ENCODE data around the gene NT5C2. TPM values are rescaled to one million over a fixed set of nuclear protein-coding genes. Genes with fewer than 3 reads are reported as not detected.
A peak's percentile ranks its signal among the peaks of the same experiment; 100 is the strongest.

Gene NT5C2
- total and polyA plus RNA-seq, 4 donors: 89.2 to 118 (median 94.1) TPM

DNA sequence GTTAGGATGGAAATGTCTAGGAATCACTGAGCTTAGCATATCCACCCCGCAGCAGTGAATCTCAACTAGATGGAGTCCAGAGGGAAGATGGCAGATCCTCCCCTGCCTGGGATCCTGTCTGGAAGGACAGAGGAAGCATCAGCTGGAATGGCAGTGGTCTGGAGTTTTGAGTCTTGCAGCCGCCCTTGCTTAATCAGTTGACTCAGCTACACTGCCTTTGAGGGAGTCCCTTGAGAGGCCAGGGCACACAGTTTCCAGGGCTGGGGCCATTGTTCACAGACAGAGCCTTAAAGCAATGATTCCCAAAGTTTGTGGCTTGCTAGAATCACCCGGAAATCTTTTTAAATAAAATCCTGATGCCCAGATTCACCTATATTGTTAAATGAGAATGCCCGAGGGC, 128.1 kb downstream of the NT5C2 start:
- 94% methylated on average over 2 of the region's 4 CpGs for WGBS (ENCODE audit: insufficient coverage)
- peaks cover 10% of the 10 kb centered on the region for H3K4me1 ChIP-seq (ENCODE audit: control insufficient read depth, insufficient read depth, low read length)
- H3K36me3 ChIP-seq (ENCODE audit: control insufficient read depth, insufficient read depth, low read length): peaks cover 19% of the 10 kb centered on the region
- H3K4me3 ChIP-seq (ENCODE audit: low read depth, low read length): no peak overlapping the region
- H3K9me3 ChIP-seq (ENCODE audit: control insufficient read depth, insufficient read depth, low read length): no peaks in the 10 kb centered on the region
- H3K27me3 ChIP-seq (ENCODE audit: control insufficient read depth, insufficient read depth, low read length): no peaks in the 10 kb centered on the region
- H3K27ac ChIP-seq (ENCODE audit: low read depth, low read length): no peak overlapping the region
- no peak for DNase-seq (ENCODE audit: low read depth in 4 of 6, low spot score in 6 of 6)

DNA sequence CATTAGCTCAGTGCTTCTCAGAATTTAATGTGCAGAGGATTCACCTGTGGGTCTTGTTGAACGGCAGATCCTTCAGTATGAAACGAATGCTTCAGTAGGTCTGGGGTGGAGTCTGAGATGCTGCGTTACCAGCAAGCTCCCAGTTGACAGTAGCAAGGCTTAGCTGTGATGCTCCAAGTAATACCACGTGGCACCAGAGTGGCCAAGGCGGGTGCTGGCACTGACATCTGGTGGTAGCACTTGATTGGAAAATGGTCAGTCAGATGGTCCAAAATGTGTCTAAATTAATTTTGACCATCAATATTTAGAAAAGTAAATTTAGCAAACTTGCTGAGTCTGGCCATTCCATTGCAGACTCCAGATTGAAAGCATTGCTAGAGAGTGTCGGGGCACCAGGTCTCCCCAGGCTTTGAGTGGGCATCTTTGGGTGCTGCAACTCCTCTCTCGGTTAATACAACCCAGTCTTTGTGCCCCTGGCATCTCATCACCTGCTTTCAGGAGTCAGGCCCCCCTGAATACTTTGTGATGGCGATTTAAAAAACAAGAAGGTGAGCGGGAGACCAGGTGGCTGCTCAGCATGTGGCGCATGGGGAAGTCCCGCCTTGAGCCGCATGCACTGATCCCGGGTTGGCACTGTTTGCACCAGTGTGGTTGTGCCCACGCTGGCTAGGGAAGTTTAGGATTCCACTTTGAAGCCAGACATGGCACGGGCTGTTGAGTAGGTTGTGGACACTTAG, 130.1 kb downstream of the NT5C2 start:
- Histone ChIP-seq H3K4me3 (ENCODE audit: low read depth, low read length) (no peak overlapping the region), H3K9me3 (ENCODE audit: control insufficient read depth, insufficient read depth, low read length) (no peaks in the 10 kb centered on the region), H3K4me1 (ENCODE audit: control insufficient read depth, insufficient read depth, low read length) (peaks cover 5% of the 10 kb centered on the region), H3K27me3 (ENCODE audit: control insufficient read depth, insufficient read depth, low read length) (no peaks in the 10 kb centered on the region), H3K27ac (ENCODE audit: low read depth, low read length) (no peak overlapping the region), H3K36me3 (ENCODE audit: control insufficient read depth, insufficient read depth, low read length) (peaks cover 12% of the 10 kb centered on the region)
- DNase-seq (ENCODE audit: low read depth in 4 of 6, low spot score in 6 of 6): peak in 2 of 6 donors; percentile 17 to 37
- WGBS (ENCODE audit: insufficient coverage): 76% methylated on average over 12 of the region's 15 CpGs

DNA sequence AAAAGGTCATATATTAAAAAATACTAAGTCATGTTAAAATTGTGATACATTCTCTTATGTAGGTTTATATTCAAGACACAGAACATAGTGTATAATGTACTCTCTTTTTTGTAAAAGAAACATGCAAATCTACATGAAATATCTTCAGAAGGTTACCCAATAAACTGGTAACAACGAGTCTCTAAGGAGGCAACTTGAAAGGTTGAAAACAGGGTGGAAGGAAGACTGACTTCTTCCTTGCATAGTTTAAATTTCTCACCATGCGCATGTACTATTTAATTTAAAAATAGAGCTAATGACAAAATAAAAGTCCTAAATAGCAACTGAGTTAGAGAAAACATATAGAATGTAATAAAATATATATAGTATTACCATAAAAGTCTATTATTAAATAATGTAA, 132.5 kb downstream of the NT5C2 start:
- Histone ChIP-seq H3K36me3 (ENCODE audit: control insufficient read depth, insufficient read depth, low read length) (peaks cover 4% of the 10 kb centered on the region), H3K9me3 (ENCODE audit: control insufficient read depth, insufficient read depth, low read length) (no peaks in the 10 kb centered on the region), H3K4me1 (ENCODE audit: control insufficient read depth, insufficient read depth, low read length) (peaks cover 5% of the 10 kb centered on the region), H3K4me3 (ENCODE audit: low read depth, low read length) (no peak overlapping the region), H3K27me3 (ENCODE audit: control insufficient read depth, insufficient read depth, low read length) (no peaks in the 10 kb centered on the region), H3K27ac (ENCODE audit: low read depth, low read length) (no peak overlapping the region)
- no CpG with 5 or more reads among the region's 2 CpGs for WGBS (ENCODE audit: insufficient coverage)
- no peak for DNase-seq (ENCODE audit: low read depth in 4 of 6, low spot score in 6 of 6)

DNA sequence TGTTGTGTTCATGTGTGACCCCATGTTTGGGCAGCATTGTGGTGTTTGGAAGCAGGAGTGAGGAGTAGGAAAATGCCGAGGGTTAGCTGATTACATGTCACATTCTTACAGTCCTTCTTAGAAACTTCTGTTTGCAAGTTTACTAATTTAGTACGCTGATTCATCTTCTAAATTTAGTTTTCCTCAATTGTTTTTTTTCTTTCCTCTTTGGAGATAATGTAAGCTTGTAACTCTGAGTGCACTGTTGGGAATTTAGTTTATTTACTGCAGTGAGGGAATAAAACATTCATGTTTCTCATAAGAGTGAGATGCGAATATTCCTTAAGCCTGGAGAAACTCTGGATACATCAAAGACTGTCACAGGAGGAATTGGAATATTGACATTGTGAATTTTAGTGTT, 135.0 kb downstream of the NT5C2 start:
- Histone ChIP-seq H3K36me3 (ENCODE audit: control insufficient read depth, insufficient read depth, low read length) (peaks cover 2% of the 10 kb centered on the region), H3K4me3 (ENCODE audit: low read depth, low read length) (no peak overlapping the region), H3K4me1 (ENCODE audit: control insufficient read depth, insufficient read depth, low read length) (peaks cover 22% of the 10 kb centered on the region), H3K27me3 (ENCODE audit: control insufficient read depth, insufficient read depth, low read length) (no peaks in the 10 kb centered on the region), H3K9me3 (ENCODE audit: control insufficient read depth, insufficient read depth, low read length) (no peaks in the 10 kb centered on the region), H3K27ac (ENCODE audit: low read depth, low read length) (no peak overlapping the region)
- DNase-seq (ENCODE audit: low read depth in 4 of 6, low spot score in 6 of 6): no peak
- WGBS (ENCODE audit: insufficient coverage): 83% methylated on average over 1 of the region's 3 CpGs

DNA sequence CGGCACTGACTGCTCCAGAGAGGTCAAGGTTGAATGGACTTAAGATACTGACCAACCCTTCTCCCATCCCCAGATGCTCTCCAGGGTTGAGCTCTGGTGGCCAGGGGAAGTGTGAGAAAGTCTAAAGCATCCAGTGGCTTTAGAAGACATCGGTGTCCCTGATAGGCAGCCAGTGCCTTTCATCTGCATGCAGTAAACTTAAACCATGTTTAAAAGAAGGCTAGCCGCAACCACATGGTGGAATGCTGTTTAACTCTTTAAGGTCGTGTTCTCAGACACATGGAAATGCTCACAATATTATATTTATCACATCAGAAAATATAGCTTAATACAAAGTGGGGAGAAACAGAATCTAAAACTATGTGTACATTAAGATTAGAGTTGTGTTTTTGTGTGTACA, 138.0 kb downstream of the NT5C2 start:
- no peak overlapping the region for H3K27ac ChIP-seq (ENCODE audit: low read depth, low read length)
- WGBS (ENCODE audit: insufficient coverage): 80% methylated on average over 1 of the region's 4 CpGs
- H3K36me3 ChIP-seq (ENCODE audit: control insufficient read depth, insufficient read depth, low read length): peaks cover 2% of the 10 kb centered on the region

DNA sequence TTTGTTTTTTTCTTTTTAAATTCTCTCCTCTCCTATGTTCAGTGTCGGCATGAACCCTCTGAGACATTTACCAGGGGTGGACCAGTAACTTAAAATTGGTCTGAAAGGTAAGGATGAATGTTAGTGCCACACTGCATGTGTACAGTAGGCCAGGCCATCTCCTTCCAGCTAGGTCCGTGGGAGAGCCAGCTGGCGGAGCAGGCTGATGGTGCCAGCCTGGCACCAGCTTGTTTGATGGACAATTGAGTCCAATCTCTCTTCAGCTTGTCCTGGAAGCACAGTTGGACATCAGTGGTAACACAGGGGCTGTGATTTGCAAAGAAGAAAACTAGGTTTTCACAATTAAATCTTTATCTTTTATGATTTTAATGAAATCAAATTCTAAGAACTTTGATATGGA, 138.5 kb downstream of the NT5C2 start:
- peak in 2 of 6 donors; percentile 10 to 16 for DNase-seq (ENCODE audit: low read depth in 4 of 6, low spot score in 6 of 6)
- Histone ChIP-seq H3K27ac (ENCODE audit: low read depth, low read length) (peak overlapping the region; percentile 53), H3K4me1 (ENCODE audit: control insufficient read depth, insufficient read depth, low read length) (peaks cover 17% of the 10 kb centered on the region), H3K9me3 (ENCODE audit: control insufficient read depth, insufficient read depth, low read length) (no peaks in the 10 kb centered on the region), H3K36me3 (ENCODE audit: control insufficient read depth, insufficient read depth, low read length) (peaks cover 2% of the 10 kb centered on the region), H3K4me3 (ENCODE audit: low read depth, low read length) (no peak overlapping the region), H3K27me3 (ENCODE audit: control insufficient read depth, insufficient read depth, low read length) (no peaks in the 10 kb centered on the region)
- 44% methylated on average over 2 of the region's 3 CpGs for WGBS (ENCODE audit: insufficient coverage)

More for the DNA sequence above, 138.0 kb downstream of the NT5C2 start:
- H3K27me3 ChIP-seq (ENCODE audit: control insufficient read depth, insufficient read depth, low read length): no peaks in the 10 kb centered on the region
- no peak for DNase-seq (ENCODE audit: low read depth in 4 of 6, low spot score in 6 of 6)
- H3K4me1 ChIP-seq (ENCODE audit: control insufficient read depth, insufficient read depth, low read length): peaks cover 17% of the 10 kb centered on the region
- no peaks in the 10 kb centered on the region for H3K9me3 ChIP-seq (ENCODE audit: control insufficient read depth, insufficient read depth, low read length)
- H3K4me3 ChIP-seq (ENCODE audit: low read depth, low read length): no peak overlapping the region

DNA sequence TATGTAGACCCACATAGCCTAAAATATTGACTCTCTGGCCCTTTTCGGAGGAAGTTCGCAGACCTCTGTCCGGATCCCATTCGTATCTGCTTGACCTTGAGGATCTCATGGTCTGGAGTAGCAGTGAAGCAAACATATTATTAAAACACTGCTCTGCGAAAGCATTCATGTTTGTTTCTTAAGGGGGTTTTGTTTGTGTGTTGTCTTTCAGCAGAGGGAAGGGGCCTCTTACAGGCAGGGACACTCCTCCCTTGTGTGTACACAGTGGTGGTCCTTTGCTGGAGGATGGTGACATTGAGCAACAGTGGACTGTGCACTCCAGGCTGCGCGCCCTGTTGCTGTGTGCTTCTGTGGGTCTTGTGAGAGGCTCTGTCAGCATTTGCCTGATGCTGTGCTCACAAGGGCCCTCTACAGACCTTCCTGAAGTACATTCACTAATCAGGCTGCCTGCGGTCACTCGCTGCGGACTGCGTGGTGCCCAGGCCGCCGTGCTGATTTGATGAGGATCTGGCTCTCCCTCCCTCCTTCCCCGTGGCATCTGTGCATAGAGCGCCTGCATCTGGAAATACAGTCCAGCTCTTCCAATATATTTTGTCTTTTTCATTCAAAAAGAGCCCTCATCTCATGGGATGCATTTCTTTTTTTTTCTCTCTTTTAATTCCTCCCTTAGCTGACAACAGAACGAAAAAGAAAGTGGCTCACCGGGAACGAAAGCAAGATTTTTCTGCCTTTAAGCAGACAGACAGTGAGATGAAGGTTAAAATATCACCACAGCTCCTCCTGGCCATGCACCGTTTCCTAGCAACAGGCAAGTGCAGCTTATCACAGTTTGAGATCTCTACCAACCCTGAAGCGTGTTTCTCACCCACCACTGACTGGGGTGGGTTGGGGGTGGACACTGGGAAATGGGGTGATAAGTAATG, 139.2 kb downstream of the NT5C2 start:
- no peaks in the 10 kb centered on the region for H3K9me3 ChIP-seq (ENCODE audit: control insufficient read depth, insufficient read depth, low read length)
- H3K27me3 ChIP-seq (ENCODE audit: control insufficient read depth, insufficient read depth, low read length): no peaks in the 10 kb centered on the region
- peak overlapping the region; percentile 24 for H3K4me3 ChIP-seq (ENCODE audit: low read depth, low read length)
- H3K27ac ChIP-seq (ENCODE audit: low read depth, low read length): peak overlapping the region; percentile 53
- DNase-seq (ENCODE audit: low read depth in 4 of 6, low spot score in 6 of 6): peak in 5 of 6 donors; percentile 43 to 88 (median 51)
- peaks cover 17% of the 10 kb centered on the region for H3K4me1 ChIP-seq (ENCODE audit: control insufficient read depth, insufficient read depth, low read length)
- peaks cover 2% of the 10 kb centered on the region for H3K36me3 ChIP-seq (ENCODE audit: control insufficient read depth, insufficient read depth, low read length)
- WGBS (ENCODE audit: insufficient coverage): 8% methylated on average over 13 of the region's 20 CpGs

DNA sequence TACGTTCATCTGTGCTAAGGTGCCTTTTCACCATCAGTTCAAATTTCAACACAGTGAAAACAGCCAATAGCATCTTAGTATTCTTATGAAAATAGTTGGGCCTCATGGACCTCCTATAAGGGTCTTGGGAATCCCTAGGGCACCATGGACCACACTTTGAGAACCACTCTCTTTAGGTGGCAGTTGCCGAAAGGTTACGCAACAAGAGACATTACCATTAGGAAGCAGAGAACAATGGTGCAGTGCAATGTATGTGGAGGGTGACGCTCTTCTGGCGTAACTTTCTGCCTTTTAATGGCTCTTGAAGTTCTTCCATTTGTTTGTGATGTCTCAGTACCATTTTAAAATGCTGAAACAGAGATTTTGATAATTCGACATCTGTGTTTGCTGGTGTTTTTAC, 143.8 kb downstream of the NT5C2 start:
- Histone ChIP-seq H3K27me3 (ENCODE audit: control insufficient read depth, insufficient read depth, low read length) (no peaks in the 10 kb centered on the region), H3K4me1 (ENCODE audit: control insufficient read depth, insufficient read depth, low read length) (peaks cover 11% of the 10 kb centered on the region), H3K9me3 (ENCODE audit: control insufficient read depth, insufficient read depth, low read length) (no peaks in the 10 kb centered on the region), H3K4me3 (ENCODE audit: low read depth, low read length) (no peak overlapping the region), H3K36me3 (ENCODE audit: control insufficient read depth, insufficient read depth, low read length) (no peaks in the 10 kb centered on the region), H3K27ac (ENCODE audit: low read depth, low read length) (no peak overlapping the region)
- no peak for DNase-seq (ENCODE audit: low read depth in 4 of 6, low spot score in 6 of 6)
- WGBS (ENCODE audit: insufficient coverage): 88% methylated on average over 3 of the region's 6 CpGs

DNA sequence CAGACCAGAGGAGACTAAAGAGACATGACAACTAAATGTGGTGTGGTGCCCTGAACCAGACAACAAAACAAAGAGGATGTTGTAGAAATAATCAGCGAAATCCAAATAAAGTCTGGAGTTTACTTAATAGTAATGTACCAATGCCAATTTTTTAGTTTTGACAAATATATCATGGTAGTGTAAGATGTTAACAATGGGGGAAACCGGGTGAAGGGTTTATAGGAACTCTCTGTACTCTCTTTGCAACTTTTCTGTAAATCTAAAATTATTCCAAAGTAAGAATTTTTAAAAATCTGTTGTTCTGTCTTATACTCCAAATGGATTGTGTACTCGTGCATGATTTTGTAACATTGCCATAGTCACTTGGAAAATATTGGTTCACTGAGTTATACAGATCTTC, 145.7 kb downstream of the NT5C2 start:
- Histone ChIP-seq H3K27ac (ENCODE audit: low read depth, low read length) (no peak overlapping the region), H3K4me1 (ENCODE audit: control insufficient read depth, insufficient read depth, low read length) (no peaks in the 10 kb centered on the region), H3K36me3 (ENCODE audit: control insufficient read depth, insufficient read depth, low read length) (no peaks in the 10 kb centered on the region), H3K27me3 (ENCODE audit: control insufficient read depth, insufficient read depth, low read length) (no peaks in the 10 kb centered on the region), H3K9me3 (ENCODE audit: control insufficient read depth, insufficient read depth, low read length) (no peaks in the 10 kb centered on the region), H3K4me3 (ENCODE audit: low read depth, low read length) (no peak overlapping the region)
- WGBS (ENCODE audit: insufficient coverage): no CpG with 5 or more reads among the region's 3 CpGs
- DNase-seq (ENCODE audit: low read depth in 4 of 6, low spot score in 6 of 6): no peak

All from spinal cord (tissue), 10 donors.